ENCODE data around the gene AMZ2.
A peak's percentile ranks its signal among the peaks of the same experiment; 100 is the strongest.
"Not testable (repeated sequence)": the region's sequence is repeated elsewhere in the genome, so short reads cannot be mapped to it uniquely, and the experiment has no call there.

AMZ2 gene

GRCh38 chr17:68232741-68233140 is 15.1 kb upstream of the AMZ2 start:
- not testable (repeated sequence) for H3K9ac ChIP-seq (ENCODE audit: low read length); H3K4me3 ChIP-seq (ENCODE audit: insufficient read depth in 1 of 2, low read depth in 1 of 2, low read length in 2 of 2); H2BK15ac ChIP-seq (ENCODE audit: low read depth, poor library complexity, severe bottlenecking); H3K36me3 ChIP-seq (ENCODE audit: control insufficient read depth in 1 of 2, insufficient read depth in 2 of 2, low read depth in 1 of 2, low read length in 2 of 2); H2AFZ ChIP-seq (ENCODE audit: low read depth, low read length); H3K79me1 ChIP-seq (replicated peaks; ENCODE audit: low read length, poor library complexity, severe bottlenecking); H3K14ac ChIP-seq (ENCODE audit: low read length in 2 of 2); H3K27me3 ChIP-seq (ENCODE audit: control insufficient read depth in 1 of 2, insufficient read depth in 1 of 2, low read length in 2 of 2); H2BK120ac ChIP-seq (ENCODE audit: low read depth, low read length); H3K4ac ChIP-seq (ENCODE audit: low read depth in 1 of 2, low read length in 2 of 2); H4K8ac ChIP-seq (ENCODE audit: low read length); H3K4me1 ChIP-seq (ENCODE audit: control insufficient read depth, insufficient read depth, low read depth, low read length); H2BK5ac ChIP-seq (ENCODE audit: low read depth, low read length, poor library complexity, severe bottlenecking); H3K4me2 ChIP-seq (ENCODE audit: low read length, poor library complexity, severe bottlenecking); H3K23ac ChIP-seq (ENCODE audit: low read length in 2 of 2); H2AK5ac ChIP-seq (ENCODE audit: low read length, severe bottlenecking); H3K9me3 ChIP-seq (ENCODE audit: control insufficient read depth, low read length); H3K27ac ChIP-seq (ENCODE audit: low read length, poor library complexity, severe bottlenecking); H2BK12ac ChIP-seq (ENCODE audit: low read length in 2 of 2); H4K91ac ChIP-seq (ENCODE audit: low read length)
- 100% methylated on average over 1 of the region's 1 CpG for WGBS
- peak overlapping the region in 1 of 2 experiments; percentile 21 for H3K18ac ChIP-seq (ENCODE audit: low read depth in 1 of 2, low read length in 2 of 2)
- peak; percentile 60 for DNase-seq

- Histone ChIP-seq H3K4ac (ENCODE audit: low read depth in 1 of 2, low read length in 2 of 2) (peak overlapping the region in 1 of 2 experiments; percentile 11), H3K27ac (ENCODE audit: low read length, poor library complexity, severe bottlenecking) (peak overlapping the region; percentile 54), H3K9ac (ENCODE audit: low read length) (peak overlapping the region; percentile 72)
- not testable (repeated sequence) for H2BK12ac ChIP-seq (ENCODE audit: low read length in 2 of 2); H4K8ac ChIP-seq (ENCODE audit: low read length); H3K79me1 ChIP-seq (replicated peaks; ENCODE audit: low read length, poor library complexity, severe bottlenecking); H4K91ac ChIP-seq (ENCODE audit: low read length); H3K18ac ChIP-seq (ENCODE audit: low read depth in 1 of 2, low read length in 2 of 2); H3K9me3 ChIP-seq (ENCODE audit: control insufficient read depth, low read length); H3K4me1 ChIP-seq (ENCODE audit: control insufficient read depth, insufficient read depth, low read depth, low read length); H3K14ac ChIP-seq (ENCODE audit: low read length in 2 of 2); H2AK5ac ChIP-seq (ENCODE audit: low read length, severe bottlenecking); H3K4me2 ChIP-seq (ENCODE audit: low read length, poor library complexity, severe bottlenecking); H2BK120ac ChIP-seq (ENCODE audit: low read depth, low read length); H2AFZ ChIP-seq (ENCODE audit: low read depth, low read length); H2BK5ac ChIP-seq (ENCODE audit: low read depth, low read length, poor library complexity, severe bottlenecking); H3K4me3 ChIP-seq (ENCODE audit: insufficient read depth in 1 of 2, low read depth in 1 of 2, low read length in 2 of 2); H2BK15ac ChIP-seq (ENCODE audit: low read depth, poor library complexity, severe bottlenecking); H3K36me3 ChIP-seq (ENCODE audit: control insufficient read depth in 1 of 2, insufficient read depth in 2 of 2, low read depth in 1 of 2, low read length in 2 of 2); H3K27me3 ChIP-seq (ENCODE audit: control insufficient read depth in 1 of 2, insufficient read depth in 1 of 2, low read length in 2 of 2); H3K23ac ChIP-seq (ENCODE audit: low read length in 2 of 2)
- WGBS, result 66% methylated on average over 6 of the region's 12 CpGs
- peak; percentile 97 for DNase-seq
These were observed 13.0 kb upstream of the AMZ2 start for GRCh38 chr17:68234726-68235335.

- WGBS, result 88% methylated on average over 11 of the region's 11 CpGs
- peak overlapping the region; percentile 54 for H3K27ac ChIP-seq (ENCODE audit: low read length, poor library complexity, severe bottlenecking)
- not testable (repeated sequence) for H3K4me3 ChIP-seq (ENCODE audit: insufficient read depth in 1 of 2, low read depth in 1 of 2, low read length in 2 of 2); H3K27me3 ChIP-seq (ENCODE audit: control insufficient read depth in 1 of 2, insufficient read depth in 1 of 2, low read length in 2 of 2); DNase-seq; H3K4me2 ChIP-seq (ENCODE audit: low read length, poor library complexity, severe bottlenecking); H3K9me3 ChIP-seq (ENCODE audit: control insufficient read depth, low read length); H3K4me1 ChIP-seq (ENCODE audit: control insufficient read depth, insufficient read depth, low read depth, low read length); H3K36me3 ChIP-seq (ENCODE audit: control insufficient read depth in 1 of 2, insufficient read depth in 2 of 2, low read depth in 1 of 2, low read length in 2 of 2); H3K79me1 ChIP-seq (replicated peaks; ENCODE audit: low read length, poor library complexity, severe bottlenecking); H2AFZ ChIP-seq (ENCODE audit: low read depth, low read length); H3K23ac ChIP-seq (ENCODE audit: low read length in 2 of 2); H2AK5ac ChIP-seq (ENCODE audit: low read length, severe bottlenecking)
- peak overlapping the region in 1 of 2 experiments; percentile 88 for H3K14ac ChIP-seq (ENCODE audit: low read length in 2 of 2)
- H2BK15ac ChIP-seq (ENCODE audit: low read depth, poor library complexity, severe bottlenecking), result peak overlapping the region; percentile 98
- H2BK5ac ChIP-seq (ENCODE audit: low read depth, low read length, poor library complexity, severe bottlenecking), result peak overlapping the region; percentile 51
- peak overlapping the region; percentile 85 for H2BK120ac ChIP-seq (ENCODE audit: low read depth, low read length)
- H2BK12ac ChIP-seq (ENCODE audit: low read length in 2 of 2), result peak overlapping the region; percentile 82 to 97
- peak overlapping the region; percentile 97 for H4K8ac ChIP-seq (ENCODE audit: low read length)
- H3K9ac ChIP-seq (ENCODE audit: low read length), result peak overlapping the region; percentile 72
- H3K4ac ChIP-seq (ENCODE audit: low read depth in 1 of 2, low read length in 2 of 2), result peak overlapping the region; percentile 80 to 82
- peak overlapping the region; percentile 96 for H4K91ac ChIP-seq (ENCODE audit: low read length)
- H3K18ac ChIP-seq (ENCODE audit: low read depth in 1 of 2, low read length in 2 of 2), result peak overlapping the region; percentile 64 to 85
These were observed 12.5 kb upstream of the AMZ2 start for GRCh38 chr17:68235336-68235791.

- DNase-seq, result peak; percentile 39
- H3K18ac ChIP-seq (ENCODE audit: low read depth in 1 of 2, low read length in 2 of 2), result peak overlapping the region in 1 of 2 experiments; percentile 34
- peak overlapping the region; percentile 73 for H2BK120ac ChIP-seq (ENCODE audit: low read depth, low read length)
- peak overlapping the region in 1 of 2 experiments; percentile 52 for H2BK12ac ChIP-seq (ENCODE audit: low read length in 2 of 2)
- H3K14ac ChIP-seq (ENCODE audit: low read length in 2 of 2), result peak overlapping the region in 1 of 2 experiments; percentile 20
- not testable (repeated sequence) for H3K27ac ChIP-seq (ENCODE audit: low read length, poor library complexity, severe bottlenecking); H2BK15ac ChIP-seq (ENCODE audit: low read depth, poor library complexity, severe bottlenecking); H2AFZ ChIP-seq (ENCODE audit: low read depth, low read length); H3K4me2 ChIP-seq (ENCODE audit: low read length, poor library complexity, severe bottlenecking); H2BK5ac ChIP-seq (ENCODE audit: low read depth, low read length, poor library complexity, severe bottlenecking); H3K9me3 ChIP-seq (ENCODE audit: control insufficient read depth, low read length); H2AK5ac ChIP-seq (ENCODE audit: low read length, severe bottlenecking); H3K23ac ChIP-seq (ENCODE audit: low read length in 2 of 2); H3K9ac ChIP-seq (ENCODE audit: low read length); H3K4me1 ChIP-seq (ENCODE audit: control insufficient read depth, insufficient read depth, low read depth, low read length); H3K27me3 ChIP-seq (ENCODE audit: control insufficient read depth in 1 of 2, insufficient read depth in 1 of 2, low read length in 2 of 2); H3K4me3 ChIP-seq (ENCODE audit: insufficient read depth in 1 of 2, low read depth in 1 of 2, low read length in 2 of 2); H3K79me1 ChIP-seq (replicated peaks; ENCODE audit: low read length, poor library complexity, severe bottlenecking); H3K36me3 ChIP-seq (ENCODE audit: control insufficient read depth in 1 of 2, insufficient read depth in 2 of 2, low read depth in 1 of 2, low read length in 2 of 2)
- peak overlapping the region; percentile 59 for H4K91ac ChIP-seq (ENCODE audit: low read length)
- peak overlapping the region in 1 of 2 experiments; percentile 69 for H3K4ac ChIP-seq (ENCODE audit: low read depth in 1 of 2, low read length in 2 of 2)
- H4K8ac ChIP-seq (ENCODE audit: low read length), result peak overlapping the region; percentile 37
- 80% methylated on average over 14 of the region's 16 CpGs for WGBS
These were observed 10.3 kb upstream of the AMZ2 start for GRCh38 chr17:68237369-68238163.

Measured in mesenchymal stem cell (in vitro differentiated cells and primary cell).